ENCODE measurements around the gene BICRAL. TPM values are rescaled to one million over a fixed set of nuclear protein-coding genes. Genes with fewer than 3 reads are reported as not detected.
"Not testable (repeated sequence)": the region's sequence is repeated elsewhere in the genome, so short reads cannot be mapped to it uniquely, and the experiment has no call there.

BICRAL gene
- total RNA-seq, 3 donors from 2014 or later (not counting 1 experiment from before 2014, with no cell fraction given), result 31.1 to 43.4 (median 37.1) TPM

- Mint-ChIP-seq H3K9me3 (no peaks in the 10 kb centered on the region), H3K4me1 (peaks cover 7 to 8% of the 10 kb centered on the region in 2 donors), H3K27ac (peak overlapping the region; percentile 91 to 97), H3K36me3 (no peaks in the 10 kb centered on the region), H3K4me3 (peak overlapping the region; percentile 97), H3K27me3 (ENCODE audit: low read depth in 2 of 2) (no peaks in the 10 kb centered on the region)
- no peaks in the 10 kb centered on the region for H3K27me3 ChIP-seq (ENCODE audit: control insufficient read depth, insufficient read depth, low read length)
- 54% methylated on average over 17 of the region's 17 CpGs for WGBS (ENCODE audit: insufficient coverage)
- peaks cover 2% of the 10 kb centered on the region for H3K36me3 ChIP-seq (ENCODE audit: control insufficient read depth, insufficient read depth, low read length)
- intact Hi-C loops (cut with micrococcal nuclease), result loop anchor here (5.0 kb wide), 1 partner anchor 109 kb away; the partner anchor contains the start of gene BICRAL
- peak overlapping the region; percentile 89 for H3K27ac ChIP-seq (ENCODE audit: low read length)
- ATAC-seq (no peak), DNase-seq (no peak)
- no peaks in the 10 kb centered on the region for H3K9me3 ChIP-seq (ENCODE audit: control insufficient read depth, insufficient read depth, low read length)
- peaks cover 13% of the 10 kb centered on the region for H3K4me1 ChIP-seq (ENCODE audit: control insufficient read depth, insufficient read depth, low read length)
- TF ChIP-seq CTCF (IDR thresholded peaks at IDR 0.05), result no peak
- H3K4me3 ChIP-seq (ENCODE audit: low read length), result peak overlapping the region; percentile 98
Observed at GRCh38 chr6:42891199-42891722, 109.4 kb downstream of the BICRAL start.

DNA sequence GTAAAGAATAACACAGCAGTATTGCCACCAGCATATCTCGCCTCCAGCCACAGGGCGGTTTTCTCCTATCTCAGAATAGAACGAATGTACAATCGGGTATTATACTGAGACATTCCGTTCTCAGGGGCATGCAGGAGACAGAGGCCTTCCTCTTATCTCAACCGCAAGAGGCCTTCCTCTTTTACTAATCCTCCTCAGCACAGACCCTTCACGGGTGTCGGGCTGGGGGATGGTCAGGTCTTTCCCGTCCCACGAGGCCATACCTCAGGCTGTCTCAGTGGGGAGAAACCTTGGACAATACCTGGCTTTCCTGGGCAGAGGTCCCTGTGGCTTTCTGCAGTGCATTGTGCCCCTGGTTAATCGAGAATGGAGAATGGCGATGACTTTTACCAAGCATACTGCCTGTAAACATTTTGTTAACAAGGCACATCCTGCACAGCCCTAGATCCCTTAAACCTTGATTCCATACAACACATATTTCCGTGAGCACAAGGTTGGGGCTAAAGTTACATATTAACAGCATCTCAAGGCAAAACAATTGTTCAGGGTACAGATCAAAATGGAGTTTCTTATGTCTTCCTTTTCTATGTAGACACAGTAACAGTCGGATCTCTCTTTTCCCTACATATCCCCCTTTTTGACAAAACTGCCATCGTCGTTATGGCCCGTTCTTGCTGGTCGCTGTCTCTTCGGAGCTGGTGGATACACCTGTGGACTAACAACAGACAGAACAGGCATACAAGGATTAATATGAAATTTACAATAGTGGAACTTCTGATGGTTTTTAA, 112.4 kb downstream of the BICRAL start:
- WGBS (ENCODE audit: insufficient coverage), result 54% methylated on average over 19 of the region's 19 CpGs
- not testable (repeated sequence) for H3K27me3 ChIP-seq (ENCODE audit: control insufficient read depth, insufficient read depth, low read length); H3K9me3 Mint-ChIP-seq; H3K27me3 Mint-ChIP-seq (ENCODE audit: low read depth in 2 of 2); DNase-seq; H3K4me1 Mint-ChIP-seq; H3K27ac ChIP-seq (ENCODE audit: low read length); H3K9me3 ChIP-seq (ENCODE audit: control insufficient read depth, insufficient read depth, low read length); ATAC-seq; H3K27ac Mint-ChIP-seq; H3K4me3 Mint-ChIP-seq; H3K36me3 ChIP-seq (ENCODE audit: control insufficient read depth, insufficient read depth, low read length); H3K36me3 Mint-ChIP-seq; H3K4me3 ChIP-seq (ENCODE audit: low read length)
- peaks cover 13% of the 10 kb centered on the region for H3K4me1 ChIP-seq (ENCODE audit: control insufficient read depth, insufficient read depth, low read length)
- intact Hi-C loops (cut with micrococcal nuclease), result loop anchor here (5.0 kb wide), 1 partner anchor 112 kb away; the partner anchor contains the start of gene BICRAL

GRCh38 chr6:42896178-42896719, 114.4 kb downstream of the BICRAL start:
- DNase-seq (no peak), ATAC-seq (no peak)
- Histone ChIP-seq H3K4me3 (ENCODE audit: low read length) (no peak overlapping the region), H3K9me3 (ENCODE audit: control insufficient read depth, insufficient read depth, low read length) (no peaks in the 10 kb centered on the region), H3K4me1 (ENCODE audit: control insufficient read depth, insufficient read depth, low read length) (peaks cover 4% of the 10 kb centered on the region), H3K27ac (ENCODE audit: low read length) (no peak overlapping the region), H3K36me3 (ENCODE audit: control insufficient read depth, insufficient read depth, low read length) (no peaks in the 10 kb centered on the region), H3K27me3 (ENCODE audit: control insufficient read depth, insufficient read depth, low read length) (no peaks in the 10 kb centered on the region)
- no peaks in the 10 kb centered on the region for H3K27me3 Mint-ChIP-seq (ENCODE audit: low read depth in 2 of 2)
- intact Hi-C loops (cut with micrococcal nuclease), result no loop called here
- TF ChIP-seq CTCF (IDR thresholded peaks at IDR 0.05), result no peak
- WGBS (ENCODE audit: insufficient coverage), result 92% methylated on average over 10 of the region's 10 CpGs
- H3K4me1 Mint-ChIP-seq, result peaks cover 2% of the 10 kb centered on the region in 2 donors
- H3K27ac Mint-ChIP-seq, result no peak overlapping the region
- no peaks in the 10 kb centered on the region for H3K36me3 Mint-ChIP-seq
- H3K9me3 Mint-ChIP-seq, result no peaks in the 10 kb centered on the region
- H3K4me3 Mint-ChIP-seq, result no peak overlapping the region

DNA sequence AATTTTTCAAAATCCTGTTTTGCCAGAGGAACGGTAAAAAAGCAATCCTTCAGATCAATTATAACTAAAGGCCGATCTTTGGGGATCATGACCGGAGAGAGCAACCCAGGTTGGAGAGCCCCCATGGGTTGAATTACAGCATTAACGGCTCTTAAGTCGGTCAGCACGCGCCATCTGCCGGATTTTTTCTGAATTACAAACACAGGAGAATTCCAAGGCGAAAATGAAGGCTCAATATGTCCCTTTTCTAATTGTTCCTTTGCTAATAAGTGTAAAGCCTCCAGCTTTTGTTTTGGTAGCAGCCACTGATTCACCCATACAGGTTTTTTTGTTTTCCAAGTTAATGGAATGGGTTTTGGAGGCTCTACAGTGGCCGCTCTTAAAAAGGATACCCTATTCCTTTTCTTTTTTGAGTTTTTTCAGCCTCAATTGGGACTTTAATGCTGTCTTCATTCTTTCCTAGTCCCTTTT, 117.1 kb downstream of the BICRAL start:
- no peaks in the 10 kb centered on the region for H3K9me3 ChIP-seq (ENCODE audit: control insufficient read depth, insufficient read depth, low read length)
- no peaks in the 10 kb centered on the region for H3K36me3 ChIP-seq (ENCODE audit: control insufficient read depth, insufficient read depth, low read length)
- no peak overlapping the region for H3K27ac Mint-ChIP-seq
- TF ChIP-seq CTCF (IDR thresholded peaks at IDR 0.05), result peak; percentile 88
- H3K4me1 ChIP-seq (ENCODE audit: control insufficient read depth, insufficient read depth, low read length), result peaks cover 6% of the 10 kb centered on the region
- no peaks in the 10 kb centered on the region for H3K27me3 ChIP-seq (ENCODE audit: control insufficient read depth, insufficient read depth, low read length)
- no peak overlapping the region for H3K27ac ChIP-seq (ENCODE audit: low read length)
- intact Hi-C loops (cut with micrococcal nuclease), result loop anchor here (1.0 kb wide), 2 partner anchors 173 to 238 kb away; no protein-coding TSS in a partner anchor
- H3K4me3 ChIP-seq (ENCODE audit: low read length), result no peak overlapping the region
- 2% methylated on average over 9 of the region's 10 CpGs for WGBS (ENCODE audit: insufficient coverage)
- H3K36me3 Mint-ChIP-seq, result no peaks in the 10 kb centered on the region
- H3K27me3 Mint-ChIP-seq (ENCODE audit: low read depth in 2 of 2), result no peaks in the 10 kb centered on the region
- peak in 1 of 3 donors; percentile 46 for ATAC-seq
- H3K4me3 Mint-ChIP-seq, result no peak overlapping the region
- peak; percentile 55 to 87 for DNase-seq
- H3K4me1 Mint-ChIP-seq, result peaks cover 8 to 12% of the 10 kb centered on the region in 2 donors
- no peaks in the 10 kb centered on the region for H3K9me3 Mint-ChIP-seq

All from natural killer cell (primary cell).